Transverse colon (tissue), 4 donors: ENCODE results near the gene LRFN4. TPM values are rescaled to one million over a fixed set of nuclear protein-coding genes. Genes with fewer than 3 reads are reported as not detected.

ENCODE experiments used
- DNase-seq: peaks from one replicate; pipeline ENCODE4 v3.0.0-alpha.2; 2019
- H3K27ac ChIP-seq, 4 donors: fragments of 200-600 bp; sonication (generic); 2 replicates each; pipeline ENCODE4 v1.5.1; 2016 to 2018; ENCODE audit warnings: inconsistent platforms in 4 of 4
- H3K27me3 ChIP-seq: fragments of 200-600 bp; sonication (generic); 2 replicates; pipeline ENCODE4 v1.5.1; 2017; ENCODE audit warnings: inconsistent platforms
- H3K36me3 ChIP-seq, 4 donors: fragments of 200-600 bp; sonication (generic); 2 replicates each; pipeline ENCODE4 v1.5.1; 2017 to 2019; ENCODE audit warnings: inconsistent platforms in 4 of 4
- H3K4me1 ChIP-seq, 4 donors: fragments of 200-600 bp; sonication (generic); 2 replicates each; pipeline ENCODE4 v1.5.1; 2017 to 2020; ENCODE audit warnings: inconsistent platforms in 4 of 4
- H3K4me3 ChIP-seq, 4 donors: fragments of 200-600 bp; sonication (generic); 1 replicate in 1 of 4; 2 replicates in 3 of 4; pipeline versions ENCODE4 v1.5.1 to v1.6.1; 2017 to 2019; ENCODE audit warnings: inconsistent platforms in 4 of 4
- H3K9me3 ChIP-seq, 2 donors: fragments of 200-600 bp; sonication (generic); 2 replicates each; pipeline ENCODE4 v1.5.1; 2017 to 2019; ENCODE audit warnings: inconsistent platforms in 2 of 2
- CTCF ChIP-seq, 5 experiments: fragments of 200-600 bp in 3 of 5; fragments of 450-650 bp in 2 of 5; sonication (generic) in 3 of 5; IDR thresholded peaks; 1 replicate in 2 of 5; 2 replicates in 3 of 5; pipeline ENCODE4 v1.5.1; 2016 to 2017; ENCODE audit warnings: antibody characterized with exemption in 5 of 5, inconsistent platforms in 3 of 5, mild to moderate bottlenecking in 2 of 5, moderate library complexity in 1 of 5
- EP300 ChIP-seq: sonication (generic); formaldehyde crosslinking; IDR thresholded peaks from one replicate; pipeline ENCODE4 v1.6.1; 2017; ENCODE audit warnings: antibody characterized with exemption, low read depth
- POLR2A ChIP-seq: fragments of 450-650 bp; IDR thresholded peaks from one replicate; pipeline ENCODE4 v1.6.1; 2016; ENCODE audit warnings: antibody characterized with exemption, mild to moderate bottlenecking, moderate library complexity
- POLR2AphosphoS5 ChIP-seq, 3 donors: sonication (generic); formaldehyde crosslinking; IDR thresholded peaks; one replicate each; pipeline ENCODE4 v1.6.1; 2016; ENCODE audit warnings: antibody characterized with exemption in 3 of 3
- WGBS, 2 donors: methylation state at CpG; one replicate each; pipeline ENCODE4 v1.1.5; 2018; ENCODE audit warnings: low coverage in 1 of 2; 5-methylcytosine and 5-hydroxymethylcytosine counted together
- in situ Hi-C, 4 donors: fragments of 200-750 bp; cut with MboI; loops; one replicate each; pipeline versions ENCODE4 v1.15.0 to v1.15.1; 2017; ENCODE audit warnings: low sequenced_read_pairs in 3 of 4, low pct_ligation_motif_present in 1 of 4, low pct_unique_long_range_greater_than_20kb in 1 of 4
- intact Hi-C: fragments of 100-400 bp; cut with DNase I; formaldehyde crosslinking; loops from one replicate; pipeline ENCODE4 v1.15.1; 2023; ENCODE audit warnings: low total_unique reads
- total RNA-seq, 4 donors: library from RNA; depleted of rRNA; stranded (reverse); fragments of >200 nt; gene quantifications; one replicate each; pipeline ENCODE4 v1.1.0, GENCODE V29; 2016

Gene LRFN4
- total RNA-seq, 4 donors from 2014 or later: 14.3 to 52.3 (median 22.6) TPM

DNA sequence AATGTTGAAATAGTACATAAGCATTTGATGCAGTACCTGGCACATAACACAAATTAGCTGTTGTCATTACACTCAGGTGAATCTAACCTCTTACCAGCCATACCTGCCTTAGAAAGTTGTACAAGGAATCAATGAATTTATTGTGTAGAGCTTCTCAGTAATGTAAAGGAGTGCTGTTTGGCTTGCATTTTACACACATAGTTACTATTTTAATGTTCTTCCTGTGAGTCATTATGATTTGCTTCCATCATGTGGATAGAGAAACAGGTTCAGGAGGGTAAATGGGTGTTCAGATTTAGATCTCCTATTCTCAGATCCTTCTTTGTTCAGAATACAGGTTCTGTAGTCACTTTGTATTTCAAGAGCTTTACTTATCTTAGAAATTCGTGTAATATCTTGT, 41.2 kb upstream of the LRFN4 start:
- intact Hi-C loops (no loop called here), in situ Hi-C loops (no loop called here)
- Histone ChIP-seq H3K27me3 (no peaks in the 10 kb centered on the region), H3K27ac (no peak overlapping the region), H3K4me3 (no peak overlapping the region), H3K36me3 (no peaks in the 10 kb centered on the region), H3K9me3 (no peaks in the 10 kb centered on the region), H3K4me1 (no peaks in the 10 kb centered on the region)
- no peak for TF ChIP-seq EP300
- no peak for TF ChIP-seq POLR2AphosphoS5 (IDR thresholded peaks at IDR 0.05)
- no peak for TF ChIP-seq POLR2A
- no peak for TF ChIP-seq CTCF (IDR thresholded peaks at IDR 0.05)
- DNase-seq: no peak
- 67 to 92% methylated on average over 1 of the region's 1 CpG for WGBS, 2 donors

GRCh38 chr11:66818231-66818955, 38.5 kb upstream of the LRFN4 start:
- in situ Hi-C loops: no loop called here
- Histone ChIP-seq H3K27me3 (no peaks in the 10 kb centered on the region), H3K9me3 (no peaks in the 10 kb centered on the region), H3K27ac (no peak overlapping the region), H3K4me1 (no peaks in the 10 kb centered on the region), H3K36me3 (no peaks in the 10 kb centered on the region), H3K4me3 (no peak overlapping the region)
- TF ChIP-seq POLR2AphosphoS5 (IDR thresholded peaks at IDR 0.05) (no peak), POLR2A (no peak), EP300 (no peak), CTCF (IDR thresholded peaks at IDR 0.05) (no peak)
- no peak for DNase-seq
- 92 to 94% methylated on average over 3 of the region's 3 CpGs for WGBS, 2 donors
- intact Hi-C loops: no loop called here

DNA sequence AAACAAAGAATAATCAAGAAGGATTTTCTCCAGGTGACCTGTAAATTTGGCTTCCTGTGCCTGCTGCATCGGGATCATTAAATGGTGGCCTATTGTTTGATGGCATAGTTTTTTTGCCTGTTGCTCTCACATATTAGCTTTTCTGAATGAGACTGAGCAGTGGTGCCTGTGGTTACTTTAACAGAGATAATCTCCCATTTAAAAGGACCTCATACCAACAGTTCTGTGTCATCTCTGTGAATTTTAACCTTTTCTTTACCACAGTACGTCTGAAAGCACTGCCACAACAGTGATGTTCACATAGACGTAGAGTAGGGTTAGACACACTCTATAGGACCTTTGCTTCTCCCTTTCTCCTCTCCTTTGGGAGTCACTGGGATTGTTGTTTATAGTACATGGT, 36.5 kb upstream of the LRFN4 start:
- no peak overlapping the region for H3K4me3 ChIP-seq
- no peaks in the 10 kb centered on the region for H3K4me1 ChIP-seq
- H3K9me3 ChIP-seq: no peaks in the 10 kb centered on the region
- TF ChIP-seq POLR2A (no peak), EP300 (no peak), CTCF (IDR thresholded peaks at IDR 0.05) (no peak)
- in situ Hi-C loops: no loop called here
- no peak for DNase-seq
- intact Hi-C loops: no loop called here
- no peaks in the 10 kb centered on the region for H3K36me3 ChIP-seq
- no peak overlapping the region for H3K27ac ChIP-seq
- WGBS, 2 donors: 81% methylated on average over 3 of the region's 3 CpGs; no CpG with 5 or more reads in 1 of the 2 donors
- H3K27me3 ChIP-seq: no peaks in the 10 kb centered on the region

GRCh38 chr11:66820901-66821300, 36.0 kb upstream of the LRFN4 start:
- intact Hi-C loops: no loop called here

More at GRCh38 chr11:66820901-66821300, 36.0 kb upstream of the LRFN4 start:
- Histone ChIP-seq H3K4me1 (no peaks in the 10 kb centered on the region), H3K27ac (no peak overlapping the region), H3K4me3 (no peak overlapping the region), H3K27me3 (no peaks in the 10 kb centered on the region), H3K36me3 (no peaks in the 10 kb centered on the region), H3K9me3 (no peaks in the 10 kb centered on the region)
- in situ Hi-C loops: no loop called here
- no peak for DNase-seq
- 81 to 100% methylated on average over 1 to 3 of the region's 3 CpGs for WGBS, 2 donors
- TF ChIP-seq POLR2A (no peak), CTCF (IDR thresholded peaks at IDR 0.05) (no peak), POLR2AphosphoS5 (IDR thresholded peaks at IDR 0.05) (no peak), EP300 (no peak)
